ENCODE measurements around the gene SFXN5. TPM values are rescaled to one million over a fixed set of nuclear protein-coding genes. Genes with fewer than 3 reads are reported as not detected.

Gene SFXN5
- total RNA-seq, 1 experiment from 2014 or later: 31.3 TPM

GRCh38 chr2:72929010-72929409 lies 142.5 kb downstream of the SFXN5 start:
- H3K27me3 ChIP-seq (replicated peaks; ENCODE audit: control insufficient read depth, insufficient read depth, low read length): peaks cover 1% of the 10 kb centered on the region; the same call in 1 of the 2 replicates
- Mint-ChIP-seq H3K9me3 (ENCODE audit: unreplicated experiment) (no peaks in the 10 kb centered on the region), H3K4me3 (ENCODE audit: unreplicated experiment) (no peak overlapping the region), H3K27ac (ENCODE audit: unreplicated experiment) (no peak overlapping the region), H3K27me3 (ENCODE audit: insufficient read depth, unreplicated experiment) (peaks cover 3% of the 10 kb centered on the region), H3K4me1 (ENCODE audit: low read depth, unreplicated experiment) (no peaks in the 10 kb centered on the region), H3K36me3 (ENCODE audit: insufficient read depth, unreplicated experiment) (no peaks in the 10 kb centered on the region)
- intact Hi-C loops (cut with micrococcal nuclease; ENCODE audit: unreplicated experiment): no loop called here
- CTCF ChIA-PET: interaction anchor here (1.4 kb wide), 1 partner anchor 36 kb away, joined by 5 read pairs; no protein-coding TSS in a partner anchor
- 0 out of 2 replicates have a peak, but pooled peaks cover 5% of the 10 kb centered on the region for H3K4me1 ChIP-seq
- peaks cover 1% of the 10 kb centered on the region; the same call in 1 of the 2 replicates for H3K36me3 ChIP-seq (ENCODE audit: control insufficient read depth, insufficient read depth, low read length)
- no peak for TF ChIP-seq CTCF (IDR thresholded peaks at IDR 0.05; ENCODE audit: insufficient read depth in 1 of 2, low read depth in 1 of 2, low read length in 1 of 2, severe bottlenecking in 1 of 2, unreplicated experiment in 1 of 2)
- DNase-seq: no peak
- H3K4me3 ChIP-seq (ENCODE audit: low read depth, low read length): no peak overlapping the region
- H3K9me3 ChIP-seq: no peaks in the 10 kb centered on the region
- no TSS peak for BruUV-seq (replicated peaks)
- POLR2A ChIA-PET: no interaction called here

- H3K9me3 Mint-ChIP-seq (ENCODE audit: unreplicated experiment): no peaks in the 10 kb centered on the region
- H3K4me3 ChIP-seq (ENCODE audit: low read depth, low read length): no peak overlapping the region
- no peak for DNase-seq
- H3K27me3 Mint-ChIP-seq (ENCODE audit: insufficient read depth, unreplicated experiment): peaks cover 5% of the 10 kb centered on the region
- H3K27me3 ChIP-seq (replicated peaks; ENCODE audit: control insufficient read depth, insufficient read depth, low read length): peaks cover 1% of the 10 kb centered on the region; the same call in 1 of the 2 replicates
- H3K4me1 ChIP-seq: no peaks in the 10 kb centered on the region
- POLR2A ChIA-PET: no interaction called here
- no peaks in the 10 kb centered on the region for H3K9me3 ChIP-seq
- CTCF ChIA-PET: interaction anchor here (1.4 to 1.7 kb wide), 2 partner anchors 34 to 35 kb away, joined by 5 to 12 read pairs; no protein-coding TSS in a partner anchor
- H3K27ac Mint-ChIP-seq (ENCODE audit: unreplicated experiment): no peak overlapping the region
- BruUV-seq (replicated peaks): no TSS peak
- H3K4me3 Mint-ChIP-seq (ENCODE audit: unreplicated experiment): no peak overlapping the region
- H3K36me3 ChIP-seq (ENCODE audit: control insufficient read depth, insufficient read depth, low read length): no peaks in the 10 kb centered on the region; the same call in 1 of the 2 replicates
- H3K36me3 Mint-ChIP-seq (ENCODE audit: insufficient read depth, unreplicated experiment): no peaks in the 10 kb centered on the region
- intact Hi-C loops (cut with micrococcal nuclease; ENCODE audit: unreplicated experiment): no loop called here
- no peak for TF ChIP-seq CTCF (IDR thresholded peaks at IDR 0.05; ENCODE audit: insufficient read depth in 1 of 2, low read depth in 1 of 2, low read length in 1 of 2, severe bottlenecking in 1 of 2, unreplicated experiment in 1 of 2)
- no peaks in the 10 kb centered on the region for H3K4me1 Mint-ChIP-seq (ENCODE audit: low read depth, unreplicated experiment)
These were observed 143.6 kb downstream of the SFXN5 start for GRCh38 chr2:72927619-72928550.

DNA sequence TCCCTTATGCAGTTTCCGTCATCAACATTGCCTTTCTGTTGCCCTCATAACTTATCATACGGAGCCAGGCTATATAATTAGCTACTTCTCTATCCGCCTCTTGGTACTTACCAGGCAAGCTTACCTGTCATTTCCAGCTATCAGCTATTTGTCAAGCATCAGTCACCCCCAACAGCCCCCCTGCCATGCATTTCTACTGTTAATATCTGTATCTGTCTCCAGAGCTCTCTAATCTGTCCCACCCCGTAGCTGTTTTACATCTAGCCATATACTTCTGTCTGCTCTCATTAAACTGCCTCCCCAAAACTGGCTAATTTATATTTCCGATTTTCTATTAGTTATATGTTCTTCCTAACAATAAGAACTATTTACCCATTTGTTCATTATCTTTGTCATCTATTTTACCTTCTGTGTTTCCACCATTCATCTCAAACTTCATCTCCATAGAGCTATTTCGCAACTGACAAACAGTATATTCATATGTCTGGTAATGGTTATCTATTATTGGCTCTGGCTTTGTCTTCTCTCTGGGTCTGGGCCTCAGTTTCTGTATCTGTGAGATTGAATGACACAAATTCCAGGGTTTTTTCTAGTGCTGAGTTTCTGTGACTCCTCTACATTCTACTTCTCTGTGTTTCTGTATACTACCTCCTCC lies 144.6 kb downstream of the SFXN5 start:
- BruUV-seq (replicated peaks): no TSS peak
- intact Hi-C loops (cut with micrococcal nuclease; ENCODE audit: unreplicated experiment): no loop called here
- POLR2A ChIA-PET: no interaction called here

More for the DNA sequence above, 144.6 kb downstream of the SFXN5 start:
- no peaks in the 10 kb centered on the region for H3K36me3 Mint-ChIP-seq (ENCODE audit: insufficient read depth, unreplicated experiment)
- no peak for TF ChIP-seq CTCF (IDR thresholded peaks at IDR 0.05; ENCODE audit: insufficient read depth in 1 of 2, low read depth in 1 of 2, low read length in 1 of 2, severe bottlenecking in 1 of 2, unreplicated experiment in 1 of 2)
- no peak overlapping the region for H3K27ac Mint-ChIP-seq (ENCODE audit: unreplicated experiment)
- H3K9me3 Mint-ChIP-seq (ENCODE audit: unreplicated experiment): no peaks in the 10 kb centered on the region
- DNase-seq: no peak
- H3K36me3 ChIP-seq (ENCODE audit: control insufficient read depth, insufficient read depth, low read length): no peaks in the 10 kb centered on the region; the same call in 1 of the 2 replicates
- no peaks in the 10 kb centered on the region for H3K9me3 ChIP-seq
- H3K4me3 ChIP-seq (ENCODE audit: low read depth, low read length): no peak overlapping the region
- CTCF ChIA-PET: interaction anchor here (1.7 kb wide), 1 partner anchor 34 kb away, joined by 12 read pairs; no protein-coding TSS in a partner anchor
- H3K4me1 ChIP-seq: no peaks in the 10 kb centered on the region
- peaks cover 1% of the 10 kb centered on the region; the same call in 1 of the 2 replicates for H3K27me3 ChIP-seq (replicated peaks; ENCODE audit: control insufficient read depth, insufficient read depth, low read length)
- no peak overlapping the region for H3K4me3 Mint-ChIP-seq (ENCODE audit: unreplicated experiment)
- peaks cover 9% of the 10 kb centered on the region for H3K27me3 Mint-ChIP-seq (ENCODE audit: insufficient read depth, unreplicated experiment)
- H3K4me1 Mint-ChIP-seq (ENCODE audit: low read depth, unreplicated experiment): no peaks in the 10 kb centered on the region

Measured in Caco-2 (cell line).